Hepatocyte (in vitro differentiated cells): ENCODE measurements around the gene WDR72. TPM values are rescaled to one million over a fixed set of nuclear protein-coding genes. Genes with fewer than 3 reads are reported as not detected.

Experiments
- DNase-seq: peaks from one replicate; pipeline ENCODE4 v3.0.0-alpha.2; 2016; ENCODE audit warnings: low spot score
- H2AFZ ChIP-seq: fragments of 200-600 bp; sonication (generic); 2 replicates; pipeline ENCODE4 v1.6.0; 2016; ENCODE audit warnings: antibody characterized with exemption, mild to moderate bottlenecking
- H3K27ac ChIP-seq: fragments of 200-600 bp; sonication (generic); 2 replicates; pipeline ENCODE4 v1.5.1; 2016; ENCODE audit warnings: mild to moderate bottlenecking
- H3K27me3 ChIP-seq: fragments of 200-600 bp; sonication (generic); 2 replicates; pipeline ENCODE4 v1.6.1; 2016
- H3K36me3 ChIP-seq: fragments of 200-600 bp; sonication (generic); replicated peaks from 2 replicates; pipeline ENCODE4 v1.5.1; 2016; ENCODE audit warnings: low read depth; ENCODE audit not compliant: insufficient read depth
- H3K4me1 ChIP-seq: fragments of 200-600 bp; sonication (generic); 2 replicates; pipeline ENCODE4 v1.5.1; 2016; ENCODE audit warnings: mild to moderate bottlenecking, moderate library complexity; ENCODE audit not compliant: insufficient read depth
- H3K4me2 ChIP-seq: fragments of 200-600 bp; sonication (generic); 2 replicates; pipeline ENCODE4 v1.6.0; 2016
- H3K4me3 ChIP-seq: fragments of 200-600 bp; sonication (generic); 2 replicates; pipeline ENCODE4 v1.5.1; 2016; ENCODE audit warnings: mild to moderate bottlenecking
- H3K79me2 ChIP-seq: fragments of 200-600 bp; sonication (generic); 2 replicates; pipeline ENCODE4 v1.6.0; 2017; ENCODE audit warnings: mild to moderate bottlenecking
- H3K9me2 ChIP-seq: fragments of 200-600 bp; sonication (generic); replicated peaks from 2 replicates; pipeline ENCODE4 v1.6.0; 2017; ENCODE audit warnings: mild to moderate bottlenecking; ENCODE audit not compliant: insufficient read depth
- H3K9me3 ChIP-seq: fragments of 200-600 bp; sonication (generic); 2 replicates; pipeline ENCODE4 v1.5.1; 2016; ENCODE audit warnings: low read depth, mild to moderate bottlenecking
- H4K20me1 ChIP-seq: fragments of 200-600 bp; sonication (generic); 2 replicates; pipeline ENCODE4 v1.6.0; 2016; ENCODE audit warnings: mild to moderate bottlenecking; ENCODE audit not compliant: insufficient read depth, poor library complexity, severe bottlenecking
- EZH2 ChIP-seq: fragments of 200-600 bp; sonication (generic); IDR thresholded peaks from 2 replicates; pipeline ENCODE4 v1.6.1; 2016; ENCODE audit warnings: antibody characterized with exemption, mild to moderate bottlenecking, borderline replicate concordance
- EZH2phosphoT487 ChIP-seq: fragments of 200-600 bp; sonication (generic); IDR thresholded peaks from one replicate; pipeline ENCODE4 v1.6.1; 2018; ENCODE audit warnings: antibody characterized with exemption, mild to moderate bottlenecking, low read depth, moderate library complexity; ENCODE audit not compliant: unreplicated experiment, severe bottlenecking
- WGBS: methylation state at CpG from one replicate; pipeline ENCODE4 v1.1.6; 2016; ENCODE audit warnings: low lambda C conversion rate; ENCODE audit errors: missing lambda C conversion rate; 5-methylcytosine and 5-hydroxymethylcytosine counted together
- polyA plus RNA-seq: library from polyadenylated mRNA; unstranded; fragments of >200 nt; fragmentation: Nextera tagmentation; extraction: Ambion mirVana; gene quantifications from 2 replicates; pipeline ENCODE4 v1.2.1, GENCODE V29; 2016
- total RNA-seq: library from RNA; depleted of rRNA; stranded (reverse); fragments of >200 nt; gene quantifications from 2 replicates; pipeline ENCODE4 v1.2.3, GENCODE V29; 2014
- TF ChIP-seq, protein P1 (sequence below): fragments of 200-600 bp; sonication (generic); IDR thresholded peaks from 2 replicates; pipeline ENCODE4 v1.5.1; 2016; ENCODE audit warnings: antibody characterized with exemption, mild to moderate bottlenecking; ENCODE audit not compliant: poor library complexity

WDR72 gene
- total and polyA plus RNA-seq, 2 experiments from 2014 or later: 3.5 to 6.4 TPM

DNA sequence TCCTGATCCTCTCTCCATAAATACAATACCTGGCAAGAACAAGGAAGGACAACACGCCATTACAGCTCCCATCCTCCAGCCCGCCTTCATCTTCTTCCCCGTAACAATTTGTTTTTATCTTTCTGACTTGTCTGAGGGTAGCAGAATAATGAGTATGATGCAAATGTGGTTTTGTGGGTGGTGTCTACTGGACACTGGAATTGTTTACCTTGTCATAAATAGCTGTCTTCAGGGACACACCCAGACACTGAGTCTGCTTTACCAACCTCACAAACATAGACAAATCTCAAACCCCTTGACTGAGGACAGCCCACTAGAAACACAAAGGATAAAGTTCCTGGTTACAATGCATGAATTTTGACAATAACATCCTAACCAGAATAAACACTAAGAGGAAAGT lies 13.4 kb downstream of the WDR72 start:
- H3K4me2 ChIP-seq: no peak overlapping the region
- H3K4me1 ChIP-seq: no peaks in the 10 kb centered on the region
- no peaks in the 10 kb centered on the region for H3K27me3 ChIP-seq
- no peak overlapping the region for H2AFZ ChIP-seq
- no peak for DNase-seq
- H3K9me2 ChIP-seq: no peaks in the 10 kb centered on the region
- no peaks in the 10 kb centered on the region for H3K9me3 ChIP-seq
- TF ChIP-seq EZH2 (no peak), EZH2phosphoT487 (no peak)
- TF ChIP-seq, protein P1, sequence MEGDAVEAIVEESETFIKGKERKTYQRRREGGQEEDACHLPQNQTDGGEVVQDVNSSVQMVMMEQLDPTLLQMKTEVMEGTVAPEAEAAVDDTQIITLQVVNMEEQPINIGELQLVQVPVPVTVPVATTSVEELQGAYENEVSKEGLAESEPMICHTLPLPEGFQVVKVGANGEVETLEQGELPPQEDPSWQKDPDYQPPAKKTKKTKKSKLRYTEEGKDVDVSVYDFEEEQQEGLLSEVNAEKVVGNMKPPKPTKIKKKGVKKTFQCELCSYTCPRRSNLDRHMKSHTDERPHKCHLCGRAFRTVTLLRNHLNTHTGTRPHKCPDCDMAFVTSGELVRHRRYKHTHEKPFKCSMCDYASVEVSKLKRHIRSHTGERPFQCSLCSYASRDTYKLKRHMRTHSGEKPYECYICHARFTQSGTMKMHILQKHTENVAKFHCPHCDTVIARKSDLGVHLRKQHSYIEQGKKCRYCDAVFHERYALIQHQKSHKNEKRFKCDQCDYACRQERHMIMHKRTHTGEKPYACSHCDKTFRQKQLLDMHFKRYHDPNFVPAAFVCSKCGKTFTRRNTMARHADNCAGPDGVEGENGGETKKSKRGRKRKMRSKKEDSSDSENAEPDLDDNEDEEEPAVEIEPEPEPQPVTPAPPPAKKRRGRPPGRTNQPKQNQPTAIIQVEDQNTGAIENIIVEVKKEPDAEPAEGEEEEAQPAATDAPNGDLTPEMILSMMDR: no peak
- H4K20me1 ChIP-seq: no peaks in the 10 kb centered on the region
- WGBS: 90% methylated on average over 3 of the region's 3 CpGs
- H3K27ac ChIP-seq: no peak overlapping the region
- H3K36me3 ChIP-seq: no peaks in the 10 kb centered on the region
- H3K79me2 ChIP-seq: no peaks in the 10 kb centered on the region
- H3K4me3 ChIP-seq: no peak overlapping the region

DNA sequence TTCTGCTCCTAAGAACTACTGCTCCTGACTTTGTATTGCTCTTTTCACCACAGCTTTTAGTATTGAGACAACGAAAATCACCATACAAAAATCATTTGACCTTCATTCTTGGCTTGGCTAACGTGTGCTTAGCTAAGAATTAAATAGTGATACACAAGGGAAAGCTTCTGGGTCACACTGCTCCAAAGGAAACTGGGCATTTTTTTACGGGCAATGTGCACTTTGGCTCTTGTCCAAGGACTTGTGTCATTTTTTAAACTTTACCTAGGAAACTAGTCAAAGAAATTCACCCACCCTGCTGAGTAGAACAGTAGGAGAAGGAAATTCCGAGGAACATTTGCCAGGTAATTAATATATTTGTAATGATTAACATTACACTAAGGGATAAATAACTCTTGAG lies 19.8 kb downstream of the WDR72 start:
- Histone ChIP-seq H3K9me2 (no peaks in the 10 kb centered on the region), H3K4me2 (no peak overlapping the region), H3K36me3 (no peaks in the 10 kb centered on the region), H2AFZ (no peak overlapping the region), H3K79me2 (no peaks in the 10 kb centered on the region), H4K20me1 (no peaks in the 10 kb centered on the region), H3K9me3 (no peaks in the 10 kb centered on the region), H3K27me3 (no peaks in the 10 kb centered on the region), H3K4me1 (no peaks in the 10 kb centered on the region), H3K27ac (no peak overlapping the region), H3K4me3 (no peak overlapping the region)
- WGBS: 56% methylated on average over 4 of the region's 4 CpGs
- peak; percentile 8 for DNase-seq
- no peak for TF ChIP-seq EZH2phosphoT487
- TF ChIP-seq EZH2: no peak
- TF ChIP-seq, protein P1: no peak

DNA sequence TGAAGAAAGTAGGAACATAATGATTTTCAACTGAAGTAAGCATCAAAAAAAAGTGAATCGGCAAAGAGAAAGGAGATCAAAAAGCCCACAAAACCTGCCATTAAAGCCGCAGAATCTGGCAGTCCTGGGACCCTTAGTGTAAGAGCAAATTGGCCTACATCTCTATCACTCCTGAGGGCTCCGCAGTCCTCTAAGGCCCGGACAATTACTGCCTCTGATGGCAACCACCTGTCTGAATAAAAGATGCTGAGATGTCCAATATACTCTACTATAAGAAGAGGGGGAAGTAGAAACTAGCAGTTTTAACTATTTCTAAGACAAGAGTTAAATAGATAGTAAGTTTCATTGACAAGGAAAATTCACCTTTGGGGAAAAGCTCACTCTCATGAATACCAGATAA lies 20.3 kb downstream of the WDR72 start:
- no peaks in the 10 kb centered on the region for H3K36me3 ChIP-seq
- H3K27ac ChIP-seq: no peak overlapping the region
- no peaks in the 10 kb centered on the region for H3K4me1 ChIP-seq
- H3K79me2 ChIP-seq: no peaks in the 10 kb centered on the region
- WGBS: 94% methylated on average over 4 of the region's 4 CpGs
- no peaks in the 10 kb centered on the region for H4K20me1 ChIP-seq
- H2AFZ ChIP-seq: no peak overlapping the region
- no peak for DNase-seq
- H3K4me3 ChIP-seq: no peak overlapping the region
- no peak for TF ChIP-seq EZH2
- TF ChIP-seq EZH2phosphoT487: no peak
- TF ChIP-seq, protein P1: no peak
- no peaks in the 10 kb centered on the region for H3K9me2 ChIP-seq
- no peaks in the 10 kb centered on the region for H3K27me3 ChIP-seq
- no peak overlapping the region for H3K4me2 ChIP-seq
- H3K9me3 ChIP-seq: no peaks in the 10 kb centered on the region
